Fibroblast of lung (primary cell): ENCODE measurements around the gene NUMA1. TPM values are rescaled to one million over a fixed set of nuclear protein-coding genes. Genes with fewer than 3 reads are reported as not detected.

Experiments
- DNase-seq, 2 donors: peaks; one replicate each; pipeline versions ENCODE4 v3.0.0 to v3.0.0-alpha.2; 2010; ENCODE audit warnings: low read depth in 2 of 2
- H2AFZ ChIP-seq: 2 replicates; pipeline ENCODE4 v1.5.1; 2012; ENCODE audit warnings: low read length, control low read depth, inconsistent platforms
- H3K27ac ChIP-seq: 2 replicates; pipeline ENCODE4 v1.5.1; 2011; ENCODE audit warnings: low read length, control low read depth; ENCODE audit not compliant: insufficient read depth
- H3K27me3 ChIP-seq: 2 replicates; pipeline ENCODE4 v1.5.1; 2011; ENCODE audit warnings: mild to moderate bottlenecking, low read length; ENCODE audit not compliant: control insufficient read depth, insufficient read depth
- H3K36me3 ChIP-seq: 2 replicates; pipeline ENCODE4 v1.5.1; 2011; ENCODE audit warnings: low read length; ENCODE audit not compliant: control insufficient read depth, insufficient read depth
- H3K4me1 ChIP-seq: 2 replicates; pipeline ENCODE4 v1.5.1; 2011; ENCODE audit warnings: low read length; ENCODE audit not compliant: control insufficient read depth, insufficient read depth; ENCODE audit errors: extremely low read depth
- H3K4me2 ChIP-seq: 2 replicates; pipeline ENCODE4 v1.5.1; 2011; ENCODE audit warnings: low read length, control low read depth; ENCODE audit not compliant: insufficient read depth; ENCODE audit errors: extremely low read depth
- H3K4me3 ChIP-seq, 4 experiments: fragments of 200-600 bp in 1 of 4; sonication (generic) in 1 of 4; replicated peaks in 1 of 4; 2 replicates each; pipeline ENCODE4 v1.5.1; 2011 to 2016; ENCODE audit warnings: low read length in 4 of 4, low read depth in 3 of 4, mild to moderate bottlenecking in 3 of 4, control low read depth in 2 of 4, inconsistent platforms in 1 of 4, mixed read lengths in 1 of 4; ENCODE audit not compliant: insufficient read depth in 1 of 4; ENCODE audit errors: control extremely low read depth in 1 of 4
- H3K79me2 ChIP-seq: 2 replicates; pipeline ENCODE4 v1.5.1; 2012; ENCODE audit warnings: mild to moderate bottlenecking, low read length, inconsistent platforms; ENCODE audit not compliant: control insufficient read depth, insufficient read depth
- H3K9ac ChIP-seq: 2 replicates; pipeline ENCODE4 v1.5.1; 2011; ENCODE audit warnings: mild to moderate bottlenecking, low read length, control low read depth; ENCODE audit not compliant: insufficient read depth
- H3K9me3 ChIP-seq: 2 replicates; pipeline ENCODE4 v1.5.1; 2012; ENCODE audit warnings: low read depth, low read length; ENCODE audit not compliant: control insufficient read depth, insufficient read depth
- H4K20me1 ChIP-seq: 2 replicates; pipeline ENCODE4 v1.5.1; 2011; ENCODE audit warnings: low read length; ENCODE audit not compliant: control insufficient read depth, insufficient read depth; ENCODE audit errors: extremely low read depth
- EZH2 ChIP-seq: IDR thresholded peaks from 2 replicates; pipeline ENCODE4 v1.5.1; 2012; ENCODE audit warnings: low read length, control low read depth, mild to moderate bottlenecking; ENCODE audit errors: missing control alignments
- polyA plus RNA-seq, 2 donors: library from polyadenylated mRNA; depleted of rRNA in 1 of 2; stranded (reverse) in 1 of 2; unstranded in 1 of 2; fragments of >200 nt; gene quantifications; 2 replicates each; pipeline ENCODE4 v1.2.1, GENCODE V29; 2011 to 2012; ENCODE audit warnings: missing spikeins in 1 of 2
- total RNA-seq: library from RNA; depleted of rRNA; stranded (reverse); fragments of >200 nt; gene quantifications from 2 replicates; pipeline ENCODE4 v1.2.1, GENCODE V29; 2014
- TF ChIP-seq, protein P1 (sequence below), 2 donors: IDR thresholded peaks in 1 of 2; conservative IDR thresholded peaks in 1 of 2; 1 replicate in 1 of 2; 2 replicates in 1 of 2; pipeline ENCODE4 v1.5.1; 2011 to 2012; ENCODE audit warnings: low read length in 2 of 2, control low read depth in 1 of 2, inconsistent platforms in 1 of 2, low read depth in 1 of 2, mild to moderate bottlenecking in 1 of 2

NUMA1 gene
- total and polyA plus RNA-seq, 2 donors (not counting 1 experiment from before 2014, with no cell fraction given): 59.0 to 247 TPM

DNA sequence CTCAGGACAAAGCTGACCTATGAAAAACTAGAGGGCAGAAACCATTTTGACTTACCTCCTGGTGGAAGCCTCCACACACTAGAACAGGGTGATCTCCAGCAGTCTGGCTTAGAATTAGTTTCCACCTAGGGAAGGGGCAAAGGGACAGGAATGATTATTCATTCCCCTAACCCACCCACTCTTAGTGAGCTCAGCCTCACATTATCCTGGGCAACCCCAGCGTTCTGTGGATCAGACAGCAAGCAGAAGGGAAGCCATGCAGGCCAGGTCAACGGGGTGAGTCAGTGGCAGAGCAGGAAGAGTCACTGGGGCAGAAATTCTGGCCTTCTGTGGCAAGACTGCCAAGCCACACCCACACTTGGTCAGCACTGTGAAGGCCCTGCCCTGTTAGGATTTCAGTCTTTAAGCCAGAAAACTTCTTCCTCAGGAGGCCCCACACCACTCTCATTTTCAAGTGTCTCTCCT, 10.5 kb downstream of the NUMA1 start:
- Histone ChIP-seq H3K27ac (peak overlapping the region; percentile 78), H3K9me3 (no peaks in the 10 kb centered on the region), H3K27me3 (no peaks in the 10 kb centered on the region), H3K4me3 (peak overlapping the region; percentile 13 to 36 (median 26)), H3K36me3 (peaks cover 2% of the 10 kb centered on the region), H3K9ac (no peak overlapping the region), H2AFZ (peak overlapping the region; percentile 56), H4K20me1 (no peaks in the 10 kb centered on the region), H3K4me2 (peak overlapping the region; percentile 78), H3K79me2 (peaks cover 64% of the 10 kb centered on the region), H3K4me1 (peaks cover 30% of the 10 kb centered on the region)
- no peak for TF ChIP-seq EZH2
- TF ChIP-seq, protein P1, sequence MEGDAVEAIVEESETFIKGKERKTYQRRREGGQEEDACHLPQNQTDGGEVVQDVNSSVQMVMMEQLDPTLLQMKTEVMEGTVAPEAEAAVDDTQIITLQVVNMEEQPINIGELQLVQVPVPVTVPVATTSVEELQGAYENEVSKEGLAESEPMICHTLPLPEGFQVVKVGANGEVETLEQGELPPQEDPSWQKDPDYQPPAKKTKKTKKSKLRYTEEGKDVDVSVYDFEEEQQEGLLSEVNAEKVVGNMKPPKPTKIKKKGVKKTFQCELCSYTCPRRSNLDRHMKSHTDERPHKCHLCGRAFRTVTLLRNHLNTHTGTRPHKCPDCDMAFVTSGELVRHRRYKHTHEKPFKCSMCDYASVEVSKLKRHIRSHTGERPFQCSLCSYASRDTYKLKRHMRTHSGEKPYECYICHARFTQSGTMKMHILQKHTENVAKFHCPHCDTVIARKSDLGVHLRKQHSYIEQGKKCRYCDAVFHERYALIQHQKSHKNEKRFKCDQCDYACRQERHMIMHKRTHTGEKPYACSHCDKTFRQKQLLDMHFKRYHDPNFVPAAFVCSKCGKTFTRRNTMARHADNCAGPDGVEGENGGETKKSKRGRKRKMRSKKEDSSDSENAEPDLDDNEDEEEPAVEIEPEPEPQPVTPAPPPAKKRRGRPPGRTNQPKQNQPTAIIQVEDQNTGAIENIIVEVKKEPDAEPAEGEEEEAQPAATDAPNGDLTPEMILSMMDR (conservative IDR thresholded peaks at IDR 0.05 in 1 of 2, IDR thresholded peaks at IDR 0.05 in 1 of 2; ENCODE audit: low read depth in 1 of 2, low read length in 2 of 2): no peak
- DNase-seq: peak; percentile 88 to 90

DNA sequence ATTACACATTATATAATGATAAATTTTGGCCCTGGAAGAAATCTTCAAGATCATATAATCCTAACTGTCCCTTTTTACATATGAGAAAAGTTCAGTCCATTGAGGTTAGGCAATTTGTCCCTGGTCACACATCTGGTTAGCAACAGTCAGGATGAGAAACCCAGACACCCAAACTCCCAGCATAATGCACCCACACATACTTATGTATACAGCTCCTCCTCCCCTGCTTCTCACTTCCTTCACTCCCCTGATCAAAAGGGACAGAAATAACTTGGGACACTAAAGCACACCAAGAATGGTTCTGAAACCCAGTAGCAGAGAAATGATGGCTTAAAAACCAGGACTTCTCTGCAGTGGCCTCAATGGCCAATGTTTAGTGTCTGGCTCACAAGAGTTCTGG, 11.1 kb downstream of the NUMA1 start:
- Histone ChIP-seq H3K4me3 (peak overlapping the region; percentile 13 to 36 (median 26)), H3K9ac (no peak overlapping the region), H3K36me3 (peaks cover 2% of the 10 kb centered on the region), H3K4me1 (peaks cover 30% of the 10 kb centered on the region), H2AFZ (no peak overlapping the region), H3K27ac (peak overlapping the region; percentile 78), H3K4me2 (peak overlapping the region; percentile 73), H3K9me3 (no peaks in the 10 kb centered on the region), H3K27me3 (no peaks in the 10 kb centered on the region), H4K20me1 (no peaks in the 10 kb centered on the region), H3K79me2 (peaks cover 60% of the 10 kb centered on the region)
- peak in 1 of 2 donors; percentile 29 for DNase-seq
- no peak for TF ChIP-seq EZH2
- TF ChIP-seq, protein P1 (conservative IDR thresholded peaks at IDR 0.05 in 1 of 2, IDR thresholded peaks at IDR 0.05 in 1 of 2; ENCODE audit: low read depth in 1 of 2, low read length in 2 of 2): no peak

DNA sequence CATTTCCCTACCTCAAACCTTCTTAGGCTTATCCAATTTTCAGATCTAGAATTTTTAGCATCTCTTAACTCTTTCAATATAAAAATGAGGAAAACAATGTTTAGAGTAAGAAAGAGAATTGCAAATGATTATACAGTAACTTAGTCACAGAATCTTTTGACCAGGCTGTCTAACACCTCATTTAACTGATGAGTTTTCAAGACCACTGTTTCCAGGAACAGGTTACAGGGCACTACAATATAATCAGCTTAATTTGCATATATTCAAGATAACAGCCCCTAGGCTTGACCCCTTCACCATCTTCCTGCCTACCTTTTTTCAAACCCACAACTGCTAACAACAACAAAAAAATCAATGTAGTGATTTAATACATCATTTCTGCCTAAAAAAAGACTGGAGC, 12.7 kb downstream of the NUMA1 start:
- Histone ChIP-seq H3K4me2 (peak overlapping the region; percentile 36), H2AFZ (no peak overlapping the region), H4K20me1 (no peaks in the 10 kb centered on the region), H3K36me3 (peaks cover 2% of the 10 kb centered on the region), H3K9me3 (no peaks in the 10 kb centered on the region), H3K79me2 (peaks cover 50% of the 10 kb centered on the region), H3K27ac (no peak overlapping the region), H3K4me1 (peaks cover 27% of the 10 kb centered on the region), H3K27me3 (no peaks in the 10 kb centered on the region), H3K9ac (no peak overlapping the region), H3K4me3 (no peak overlapping the region)
- no peak for TF ChIP-seq EZH2
- TF ChIP-seq, protein P1 (conservative IDR thresholded peaks at IDR 0.05 in 1 of 2, IDR thresholded peaks at IDR 0.05 in 1 of 2; ENCODE audit: low read depth in 1 of 2, low read length in 2 of 2): no peak
- DNase-seq: no peak
